ENCODE data around the gene NSF.
"Not testable (repeated sequence)": the region's sequence is repeated elsewhere in the genome, so short reads cannot be mapped to it uniquely, and the experiment has no call there.

Gene NSF

GRCh38 chr17:46777943-46778915, 187.8 kb downstream of the NSF start:
- DNase-seq: no peak

- no peak for DNase-seq
Measured at GRCh38 chr17:46780003-46780373, 189.5 kb downstream of the NSF start.

GRCh38 chr17:46782250-46782953, 191.9 kb downstream of the NSF start:
- DNase-seq: peak; percentile 18

- DNase-seq: no peak
Measured at GRCh38 chr17:46783031-46783593, 192.6 kb downstream of the NSF start.

- no peak for DNase-seq
Measured at GRCh38 chr17:46785696-46786095, 195.2 kb downstream of the NSF start.

GRCh38 chr17:46787478-46787877, 197.0 kb downstream of the NSF start:
- DNase-seq: no peak

GRCh38 chr17:46788300-46788699, 197.8 kb downstream of the NSF start:
- DNase-seq: no peak

GRCh38 chr17:46788796-46789195, 198.3 kb downstream of the NSF start:
- no peak for DNase-seq

- DNase-seq: no peak
Measured at GRCh38 chr17:46789610-46790009, 199.1 kb downstream of the NSF start.

GRCh38 chr17:46790216-46790615, 199.7 kb downstream of the NSF start:
- no peak for DNase-seq

- no peak for DNase-seq
Measured at GRCh38 chr17:46791531-46791930, 201.1 kb downstream of the NSF start.

GRCh38 chr17:46792071-46792470, 201.6 kb downstream of the NSF start:
- no peak for DNase-seq

- not testable (repeated sequence) for DNase-seq
Measured at GRCh38 chr17:46793023-46793422, 202.6 kb downstream of the NSF start.

GRCh38 chr17:46793541-46793940, 203.1 kb downstream of the NSF start:
- no peak for DNase-seq

GRCh38 chr17:46794318-46794717, 203.8 kb downstream of the NSF start:
- DNase-seq: no peak

- DNase-seq: no peak
Measured at GRCh38 chr17:46795379-46795952, 205.0 kb downstream of the NSF start.

GRCh38 chr17:46796084-46796483, 205.6 kb downstream of the NSF start:
- no peak for DNase-seq

GRCh38 chr17:46796524-46796923, 206.1 kb downstream of the NSF start:
- no peak for DNase-seq

GRCh38 chr17:46796956-46797530, 206.6 kb downstream of the NSF start:
- DNase-seq: no peak

GRCh38 chr17:46800573-46800972, 210.1 kb downstream of the NSF start:
- no peak for DNase-seq

- no peak for DNase-seq
Measured at GRCh38 chr17:46802800-46803199, 212.3 kb downstream of the NSF start.

GRCh38 chr17:46803544-46803943, 213.1 kb downstream of the NSF start:
- DNase-seq: no peak

- DNase-seq: no peak
Measured at GRCh38 chr17:46805771-46806170, 215.3 kb downstream of the NSF start.

Data from CD4-positive, alpha-beta T cell treated with Interferon gamma for 1 hour (primary cell).